HFF-Myc (cell line): ENCODE results near the gene SMOC2.

Experiments used
- DNase-seq: peaks from one replicate; pipeline ENCODE4 v3.0.0-alpha.2; 2011; ENCODE audit warnings: low read depth; ENCODE audit errors: extremely low read depth
- H3K4me3 ChIP-seq: replicated peaks from 2 replicates; pipeline ENCODE4 v1.5.1; 2011; ENCODE audit warnings: low read depth, mild to moderate bottlenecking, control low read depth, low read length
- CTCF ChIP-seq: IDR thresholded peaks from 2 replicates; pipeline ENCODE4 v1.5.1; 2012; ENCODE audit warnings: mild to moderate bottlenecking, low read depth, low read length, control low read depth; ENCODE audit errors: missing control alignments

The SMOC2 gene

GRCh38 chr6:168626046-168626602, 185.1 kb downstream of the SMOC2 start:
- TF ChIP-seq CTCF: no peak
- no peak for DNase-seq
- no peak overlapping the region for H3K4me3 ChIP-seq

GRCh38 chr6:168627506-168628175, 186.7 kb downstream of the SMOC2 start:
- DNase-seq: no peak
- no peak overlapping the region for H3K4me3 ChIP-seq
- TF ChIP-seq CTCF: no peak

- no peak overlapping the region for H3K4me3 ChIP-seq
- DNase-seq: no peak
- no peak for TF ChIP-seq CTCF
Observed at GRCh38 chr6:168628176-168628553, 187.2 kb downstream of the SMOC2 start.

GRCh38 chr6:168628732-168629245, 187.8 kb downstream of the SMOC2 start:
- no peak overlapping the region for H3K4me3 ChIP-seq
- no peak for TF ChIP-seq CTCF
- DNase-seq: no peak

- DNase-seq: no peak
- TF ChIP-seq CTCF: no peak
- H3K4me3 ChIP-seq: no peak overlapping the region
Observed at GRCh38 chr6:168631564-168631963, 190.6 kb downstream of the SMOC2 start.

GRCh38 chr6:168632694-168633093, 191.7 kb downstream of the SMOC2 start:
- no peak overlapping the region for H3K4me3 ChIP-seq
- no peak for DNase-seq
- no peak for TF ChIP-seq CTCF
